Measurements from ENCODE around the gene ZNHIT2.

ZNHIT2 gene

GRCh38 chr11:65116370-65117205, 913 bp downstream of the ZNHIT2 start:
- TF ChIP-seq GATA2 (IDR thresholded peaks at IDR 0.05; ENCODE audit: low read depth, low read length) (no peak), GATA3 (IDR thresholded peaks at IDR 0.05; ENCODE audit: low read depth, low read length) (no peak)

- no peak for TF ChIP-seq GATA2 (IDR thresholded peaks at IDR 0.05; ENCODE audit: low read depth, low read length)
- TF ChIP-seq GATA3 (IDR thresholded peaks at IDR 0.05; ENCODE audit: low read depth, low read length) = no peak
Observed at GRCh38 chr11:65115361-65116082, 2.0 kb downstream of the ZNHIT2 start.

GRCh38 chr11:65114538-65115171, 2.8 kb downstream of the ZNHIT2 start:
- TF ChIP-seq GATA2 (IDR thresholded peaks at IDR 0.05; ENCODE audit: low read depth, low read length) (no peak), GATA3 (IDR thresholded peaks at IDR 0.05; ENCODE audit: low read depth, low read length) (no peak)

DNA sequence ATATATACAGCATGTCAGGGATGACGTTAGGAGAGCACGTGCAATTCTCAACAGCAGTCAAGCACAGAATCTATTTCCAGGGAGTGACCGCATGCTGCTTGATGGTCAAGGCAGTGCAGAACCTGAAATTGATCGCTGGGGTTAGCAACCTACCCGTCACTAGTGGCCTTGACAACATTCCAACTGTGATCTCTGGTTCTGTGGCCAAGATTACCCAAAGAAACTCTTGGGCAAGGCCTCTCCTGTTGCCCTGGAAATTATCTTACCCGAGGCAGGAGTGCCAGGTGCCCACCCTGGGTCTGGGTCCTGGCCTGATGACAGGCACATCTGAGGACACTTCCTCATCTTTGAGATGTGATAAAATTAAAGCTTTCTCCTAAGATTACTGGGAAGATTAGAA, 3.7 kb downstream of the ZNHIT2 start:
- TF ChIP-seq GATA2 (IDR thresholded peaks at IDR 0.05; ENCODE audit: low read depth, low read length) (no peak), GATA3 (IDR thresholded peaks at IDR 0.05; ENCODE audit: low read depth, low read length) (no peak)

- TF ChIP-seq GATA3 (IDR thresholded peaks at IDR 0.05; ENCODE audit: low read depth, low read length) (no peak), GATA2 (IDR thresholded peaks at IDR 0.05; ENCODE audit: low read depth, low read length) (no peak)
Observed at GRCh38 chr11:65113361-65113756, 4.1 kb downstream of the ZNHIT2 start.

DNA sequence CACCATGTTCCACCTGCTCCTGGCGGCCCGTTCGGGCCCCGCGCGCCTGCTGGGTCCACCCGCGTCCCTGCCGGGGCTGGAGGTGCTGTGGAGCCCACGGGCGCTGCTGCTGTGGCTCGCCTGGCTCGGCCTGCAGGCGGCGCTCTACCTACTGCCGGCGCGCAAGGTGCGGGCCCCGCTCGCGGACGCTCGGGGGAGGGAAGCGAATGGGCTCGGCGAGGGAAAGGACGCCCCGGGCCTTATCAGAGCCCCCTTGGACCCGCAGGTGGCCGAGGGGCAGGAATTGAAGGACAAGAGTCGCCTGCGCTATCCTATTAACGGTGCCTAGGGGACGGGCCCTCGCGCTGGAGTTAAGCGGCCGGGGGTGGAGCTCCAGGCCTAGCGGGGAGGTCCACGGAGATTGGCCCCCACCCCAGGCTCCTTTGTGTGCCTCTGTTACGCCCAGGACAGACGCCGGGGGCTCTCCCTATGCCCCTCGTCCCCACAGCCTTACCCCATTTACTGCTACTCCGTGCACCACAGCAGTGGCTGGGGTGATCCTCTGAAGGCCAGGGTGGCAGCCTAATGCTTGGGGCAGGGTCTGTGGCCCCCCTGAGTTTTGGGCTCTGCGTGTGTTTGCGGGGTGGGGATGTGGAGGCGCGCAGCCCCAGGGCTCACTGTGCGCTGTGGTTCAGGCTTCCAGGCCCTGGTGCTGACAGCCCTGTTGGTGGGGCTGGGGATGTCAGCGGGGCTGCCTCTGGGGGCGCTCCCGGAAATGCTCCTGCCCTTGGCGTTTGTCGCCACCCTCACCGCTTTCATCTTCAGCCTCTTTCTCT, 4.7 kb downstream of the ZNHIT2 start:
- TF ChIP-seq GATA3 (IDR thresholded peaks at IDR 0.05; ENCODE audit: low read depth, low read length) (no peak), GATA2 (IDR thresholded peaks at IDR 0.05; ENCODE audit: low read depth, low read length) (no peak)

GRCh38 chr11:65111744-65112545, 5.6 kb downstream of the ZNHIT2 start, which contains the start of gene TM7SF2:
Gene TM7SF2 (plus strand): TSS chr11:65111872. CDS start chr11:65112016, 144 bp downstream.
- TF ChIP-seq GATA3 (IDR thresholded peaks at IDR 0.05; ENCODE audit: low read depth, low read length) (no peak), GATA2 (IDR thresholded peaks at IDR 0.05; ENCODE audit: low read depth, low read length) (no peak)

DNA sequence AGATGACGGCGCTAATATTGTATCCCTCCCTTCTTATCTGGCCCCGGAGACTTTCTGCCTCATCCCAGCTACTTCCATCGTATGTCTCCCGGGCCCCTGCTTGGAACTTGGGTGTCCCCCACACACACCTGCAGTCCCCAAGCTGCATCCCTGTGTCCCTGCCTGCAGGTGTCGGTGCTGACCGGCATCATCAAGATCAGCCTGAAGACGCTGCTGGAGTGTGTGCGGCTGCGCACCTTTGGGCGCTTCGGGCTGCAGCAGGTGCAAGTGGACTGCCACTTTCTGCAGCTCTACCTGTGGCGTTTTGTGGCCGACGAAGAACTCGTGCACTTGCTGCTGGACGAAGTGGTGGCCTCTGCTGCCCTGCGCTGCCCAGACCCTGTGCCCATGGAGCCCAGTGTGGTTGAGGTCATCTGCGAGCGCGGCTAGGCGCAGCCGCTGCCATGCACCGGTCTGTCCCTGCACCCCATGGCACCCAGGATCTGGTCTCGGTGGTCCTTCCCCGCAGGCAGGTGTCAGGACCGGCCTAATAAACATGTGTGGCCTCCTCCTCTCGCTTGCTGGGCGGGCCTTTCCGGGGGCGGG, 6.2 kb downstream of the ZNHIT2 start:
- TF ChIP-seq GATA2 (IDR thresholded peaks at IDR 0.05; ENCODE audit: low read depth, low read length) = no peak
- TF ChIP-seq GATA3 (IDR thresholded peaks at IDR 0.05; ENCODE audit: low read depth, low read length) = no peak

- TF ChIP-seq GATA2 (IDR thresholded peaks at IDR 0.05; ENCODE audit: low read depth, low read length) (no peak), GATA3 (IDR thresholded peaks at IDR 0.05; ENCODE audit: low read depth, low read length) (no peak)
Observed at GRCh38 chr11:65110354-65110861, 7.1 kb downstream of the ZNHIT2 start.

- no peak for TF ChIP-seq GATA2 (IDR thresholded peaks at IDR 0.05; ENCODE audit: low read depth, low read length)
- no peak for TF ChIP-seq GATA3 (IDR thresholded peaks at IDR 0.05; ENCODE audit: low read depth, low read length)
Observed at GRCh38 chr11:65109231-65110198, 8.0 kb downstream of the ZNHIT2 start.

GRCh38 chr11:65108469-65109123, 8.9 kb downstream of the ZNHIT2 start:
- TF ChIP-seq GATA2 (IDR thresholded peaks at IDR 0.05; ENCODE audit: low read depth, low read length) = no peak
- TF ChIP-seq GATA3 (IDR thresholded peaks at IDR 0.05; ENCODE audit: low read depth, low read length) = no peak

Measured in SH-SY5Y (cell line).